Ascending aorta (tissue), 2 donors: ENCODE data around the gene TUBB3. TPM values are rescaled to one million over a fixed set of nuclear protein-coding genes. Genes with fewer than 3 reads are reported as not detected.

Source experiments
- DNase-seq, 2 donors: peaks; one replicate each; pipeline ENCODE4 v3.0.0-alpha.2; 2019; ENCODE audit warnings: low spot score in 2 of 2
- H3K27ac ChIP-seq, 2 donors: fragments of 200-600 bp; sonication (generic); one replicate each; pipeline ENCODE4 v1.5.1; 2016 to 2017; ENCODE audit warnings: mild to moderate bottlenecking in 1 of 2
- H3K27me3 ChIP-seq: fragments of 200-600 bp; sonication (generic); one replicate; pipeline ENCODE4 v1.5.1; 2017
- H3K36me3 ChIP-seq, 2 donors: fragments of 200-600 bp; sonication (generic); one replicate each; pipeline ENCODE4 v1.5.1; 2016
- H3K4me1 ChIP-seq, 2 donors: fragments of 200-600 bp; sonication (generic); one replicate each; pipeline ENCODE4 v1.5.1; 2016 to 2017; ENCODE audit warnings: mild to moderate bottlenecking in 1 of 2
- H3K4me3 ChIP-seq, 2 donors: fragments of 200-600 bp; sonication (generic); one replicate each; pipeline ENCODE4 v1.5.1; 2016 to 2017; ENCODE audit warnings: mild to moderate bottlenecking in 1 of 2
- H3K9me3 ChIP-seq, 2 donors: fragments of 200-600 bp; sonication (generic); one replicate each; pipeline ENCODE4 v1.5.1; 2016
- intact Hi-C: fragments of 100-400 bp; cut with DNase I; formaldehyde crosslinking; loops from one replicate; pipeline ENCODE4 v1.15.1; 2023
- total RNA-seq: library from RNA; depleted of rRNA; stranded (reverse); fragments of >200 nt; gene quantifications from one replicate; pipeline ENCODE4 v1.1.0, GENCODE V29; 2016
- TF ChIP-seq, protein P1 (sequence below), 3 experiments: fragments of 200-600 bp in 2 of 3; fragments of 450-650 bp in 1 of 3; sonication (generic) in 2 of 3; IDR thresholded peaks; one replicate each; pipeline ENCODE4 v1.5.1; 2016 to 2019; ENCODE audit warnings: antibody characterized with exemption in 3 of 3, mild to moderate bottlenecking in 1 of 3, moderate library complexity in 1 of 3

TUBB3 gene
- total RNA-seq, 1 donor from 2014 or later, result 2.3 TPM

DNA sequence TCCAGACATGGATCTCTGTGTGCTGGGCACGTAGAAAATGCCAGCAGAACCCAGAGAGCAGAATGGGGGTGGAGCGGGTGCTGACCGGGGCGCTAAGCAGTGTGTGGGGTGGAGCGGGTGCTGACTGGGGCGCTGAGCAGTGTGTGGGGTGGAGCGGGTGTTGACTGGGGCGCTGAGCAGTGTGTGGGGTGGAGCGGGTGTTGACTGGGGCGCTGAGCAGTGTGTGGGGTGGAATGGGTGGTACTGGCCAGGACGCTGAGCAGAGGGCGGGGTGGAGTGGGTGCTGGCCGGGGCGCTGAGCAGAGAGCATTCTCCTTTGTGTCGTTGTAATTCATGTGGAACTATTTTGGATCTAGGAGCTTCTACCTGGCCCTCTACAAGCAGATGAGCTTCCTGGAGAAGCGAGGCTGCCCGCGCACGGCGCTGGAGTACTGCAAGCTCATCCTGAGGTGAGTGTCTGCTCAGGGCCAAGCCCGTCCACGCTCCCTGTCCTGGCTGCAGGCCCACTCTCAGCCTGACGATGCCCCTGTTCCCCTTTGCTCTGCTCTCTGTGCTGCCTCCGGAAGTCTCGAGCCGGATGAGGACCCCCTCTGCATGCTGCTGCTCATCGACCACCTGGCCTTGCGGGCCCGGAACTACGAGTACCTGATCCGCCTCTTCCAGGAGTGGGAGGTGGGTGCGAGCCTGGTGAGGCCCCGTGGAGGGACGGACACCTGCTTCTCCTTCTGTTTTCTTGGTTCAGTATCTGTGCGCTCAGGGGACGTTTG lies 24.8 kb upstream of the TUBB3 start:
- intact Hi-C loops, result no loop called here
- Histone ChIP-seq H3K9me3 (no peaks in the 10 kb centered on the region), H3K27me3 (no peaks in the 10 kb centered on the region), H3K4me3 (no peak overlapping the region), H3K36me3 (peaks cover 84 to 85% of the 10 kb centered on the region in 2 donors), H3K27ac (no peak overlapping the region), H3K4me1 (no peaks in the 10 kb centered on the region)
- TF ChIP-seq, protein P1, sequence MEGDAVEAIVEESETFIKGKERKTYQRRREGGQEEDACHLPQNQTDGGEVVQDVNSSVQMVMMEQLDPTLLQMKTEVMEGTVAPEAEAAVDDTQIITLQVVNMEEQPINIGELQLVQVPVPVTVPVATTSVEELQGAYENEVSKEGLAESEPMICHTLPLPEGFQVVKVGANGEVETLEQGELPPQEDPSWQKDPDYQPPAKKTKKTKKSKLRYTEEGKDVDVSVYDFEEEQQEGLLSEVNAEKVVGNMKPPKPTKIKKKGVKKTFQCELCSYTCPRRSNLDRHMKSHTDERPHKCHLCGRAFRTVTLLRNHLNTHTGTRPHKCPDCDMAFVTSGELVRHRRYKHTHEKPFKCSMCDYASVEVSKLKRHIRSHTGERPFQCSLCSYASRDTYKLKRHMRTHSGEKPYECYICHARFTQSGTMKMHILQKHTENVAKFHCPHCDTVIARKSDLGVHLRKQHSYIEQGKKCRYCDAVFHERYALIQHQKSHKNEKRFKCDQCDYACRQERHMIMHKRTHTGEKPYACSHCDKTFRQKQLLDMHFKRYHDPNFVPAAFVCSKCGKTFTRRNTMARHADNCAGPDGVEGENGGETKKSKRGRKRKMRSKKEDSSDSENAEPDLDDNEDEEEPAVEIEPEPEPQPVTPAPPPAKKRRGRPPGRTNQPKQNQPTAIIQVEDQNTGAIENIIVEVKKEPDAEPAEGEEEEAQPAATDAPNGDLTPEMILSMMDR (IDR thresholded peaks at IDR 0.05), result no peak
- no peak for DNase-seq

DNA sequence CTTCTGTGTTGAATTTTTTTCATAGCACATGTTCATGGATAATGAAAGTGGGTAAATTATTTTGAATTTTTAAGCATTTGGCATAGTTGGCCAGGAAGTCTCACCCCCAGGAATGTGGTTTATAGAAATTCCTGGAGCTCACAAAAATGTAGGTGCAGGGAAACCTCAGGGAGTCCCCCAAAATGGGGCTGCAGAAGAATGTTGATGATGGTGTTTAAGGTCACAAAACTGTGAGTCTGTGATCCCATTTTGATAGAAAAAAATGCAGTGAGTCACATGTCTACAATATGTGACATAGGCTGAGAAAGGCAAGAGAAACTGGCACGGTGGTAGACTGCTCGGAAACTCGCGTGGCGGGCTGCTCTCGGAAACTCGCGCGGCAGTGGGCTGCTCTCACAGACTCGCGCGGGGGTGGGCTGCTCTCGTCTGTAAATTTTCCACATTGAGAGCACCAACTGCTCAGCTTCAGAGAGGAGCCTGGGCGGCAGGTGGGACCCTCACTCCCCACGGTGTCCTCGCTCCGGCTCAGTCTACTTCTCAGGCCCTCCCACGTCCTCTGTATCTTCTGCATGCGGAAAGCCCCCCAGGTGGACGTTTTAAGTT lies 23.2 kb upstream of the TUBB3 start:
- no peaks in the 10 kb centered on the region for H3K9me3 ChIP-seq
- peaks cover 82 to 84% of the 10 kb centered on the region in 2 donors for H3K36me3 ChIP-seq
- no peak overlapping the region for H3K27ac ChIP-seq
- H3K27me3 ChIP-seq, result no peaks in the 10 kb centered on the region
- TF ChIP-seq, protein P1 (IDR thresholded peaks at IDR 0.05), result no peak
- no peaks in the 10 kb centered on the region for H3K4me1 ChIP-seq
- intact Hi-C loops, result no loop called here
- no peak overlapping the region for H3K4me3 ChIP-seq
- no peak for DNase-seq

DNA sequence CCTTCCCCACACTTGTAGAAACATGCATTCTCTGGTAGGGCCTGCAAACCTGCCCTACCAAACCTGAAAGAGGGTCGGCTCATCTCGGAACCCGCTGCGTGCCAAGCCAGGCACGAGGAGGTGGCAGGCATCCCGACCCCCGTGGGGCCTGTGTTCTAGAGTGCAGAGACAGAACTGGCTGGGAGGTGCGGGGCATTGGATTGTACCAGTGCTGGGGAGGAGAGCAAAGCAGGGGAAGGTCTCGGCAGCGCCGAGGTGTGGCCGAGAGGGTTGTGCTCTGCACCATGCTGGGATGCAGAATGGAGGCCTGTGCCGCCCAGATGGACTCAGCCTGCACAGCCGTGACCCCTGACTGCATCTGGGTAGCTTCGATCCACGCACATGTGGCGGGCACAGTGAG lies 22.3 kb upstream of the TUBB3 start:
- Histone ChIP-seq H3K4me3 (no peak overlapping the region), H3K4me1 (no peaks in the 10 kb centered on the region), H3K9me3 (no peaks in the 10 kb centered on the region), H3K27ac (no peak overlapping the region), H3K36me3 (peaks cover 82 to 84% of the 10 kb centered on the region in 2 donors), H3K27me3 (no peaks in the 10 kb centered on the region)
- intact Hi-C loops, result no loop called here
- TF ChIP-seq, protein P1 (IDR thresholded peaks at IDR 0.05), result no peak
- DNase-seq, result no peak

DNA sequence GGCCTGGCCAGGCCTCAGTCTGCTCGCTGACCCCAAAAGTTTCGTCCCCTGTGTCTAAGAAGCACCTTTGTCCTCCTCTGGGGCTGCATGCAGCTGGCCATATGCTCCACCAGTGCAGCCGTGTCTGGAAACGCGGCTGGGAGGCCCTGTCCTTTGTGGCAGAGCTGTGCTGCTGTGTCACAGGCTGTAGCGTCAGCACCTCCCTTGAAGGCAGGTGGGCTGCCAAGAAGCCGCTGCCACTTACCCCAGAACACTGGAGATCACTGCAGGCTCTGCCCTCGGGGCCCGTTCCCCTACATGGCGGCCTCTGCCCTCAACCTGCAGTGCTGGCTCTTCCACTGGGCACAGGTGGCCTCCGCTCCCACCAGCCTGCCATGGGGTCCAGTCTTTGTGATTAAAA lies 20.2 kb upstream of the TUBB3 start:
- no peaks in the 10 kb centered on the region for H3K9me3 ChIP-seq

DNA sequence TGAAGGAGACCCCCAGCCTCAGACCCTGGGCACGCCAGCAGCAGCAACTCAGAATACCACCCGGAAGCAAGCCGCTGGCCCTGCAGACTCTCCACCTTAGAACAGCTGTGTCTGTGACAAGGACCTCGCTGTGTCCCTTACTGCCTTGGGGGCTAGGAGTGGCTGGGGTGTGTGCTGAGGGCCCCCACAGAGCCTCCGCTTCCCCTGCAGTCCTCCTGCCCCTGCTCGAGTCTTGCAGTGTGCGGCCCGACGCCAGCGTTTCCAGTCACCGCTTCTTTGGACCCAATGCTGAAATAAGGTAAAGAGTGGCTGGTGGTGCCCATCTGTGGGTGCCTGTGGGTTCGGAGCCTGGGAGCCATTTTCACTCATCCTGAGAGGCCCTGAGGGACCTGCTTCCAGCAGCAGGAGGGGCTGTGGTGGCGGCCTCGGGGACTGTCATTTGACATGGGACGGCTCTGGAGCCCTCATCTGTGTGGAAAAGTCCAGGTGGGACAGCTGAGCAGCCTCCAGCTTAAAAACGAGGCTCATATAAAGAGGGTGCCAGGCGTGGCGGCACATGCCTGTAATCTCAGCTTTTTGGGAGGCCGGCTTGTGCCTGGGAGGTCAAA lies 19.1 kb upstream of the TUBB3 start:
- intact Hi-C loops, result no loop called here
- TF ChIP-seq, protein P1 (IDR thresholded peaks at IDR 0.05), result no peak
- Histone ChIP-seq H3K4me1 (no peaks in the 10 kb centered on the region), H3K36me3 (peaks cover 76 to 77% of the 10 kb centered on the region in 2 donors), H3K9me3 (no peaks in the 10 kb centered on the region), H3K4me3 (no peak overlapping the region), H3K27me3 (no peaks in the 10 kb centered on the region), H3K27ac (no peak overlapping the region)
- DNase-seq, result no peak

More for the DNA sequence above, 20.2 kb upstream of the TUBB3 start:
- Histone ChIP-seq H3K27me3 (no peaks in the 10 kb centered on the region), H3K27ac (no peak overlapping the region), H3K4me3 (no peak overlapping the region), H3K4me1 (no peaks in the 10 kb centered on the region), H3K36me3 (peaks cover 79% of the 10 kb centered on the region in 2 donors)
- no peak for DNase-seq
- intact Hi-C loops, result no loop called here
- TF ChIP-seq, protein P1 (IDR thresholded peaks at IDR 0.05), result no peak
